Caco-2 (cell line): Measurements from ENCODE around the gene FCAR. TPM values are rescaled to one million over a fixed set of nuclear protein-coding genes. Genes with fewer than 3 reads are reported as not detected.
"Not testable (repeated sequence)": the region's sequence is repeated elsewhere in the genome, so short reads cannot be mapped to it uniquely, and the experiment has no call there.

ENCODE experiments used
- BruUV-seq: library from RNA; stranded (reverse); fragments of 400-500 nt; replicated peaks from 2 replicates; lab custom pipeline; 2021; lab: Mats Ljungman, UMichigan
- CTCF ChIA-PET: fragments of 300-600 bp; sonication (Branson Sonifier 250); formaldehyde crosslinking; loops from one replicate; lab custom pipeline; 2022; ENCODE audit warnings: antibody characterized with exemption; lab: Charles Lee
- POLR2A ChIA-PET: fragments of 300-600 bp; sonication (Branson Sonifier 250); formaldehyde crosslinking; loops from one replicate; lab custom pipeline; 2022; ENCODE audit warnings: antibody characterized with exemption; lab: Charles Lee
- DNase-seq, 2 experiments: peaks; one replicate each; pipeline versions ENCODE4 v3.0.0 to v3.0.0-alpha.2; 2020 to 2022
- H3K27me3 ChIP-seq: replicated peaks from 2 replicates; pipeline ENCODE4 v1.6.0; 2011; ENCODE audit warnings: low read length; ENCODE audit not compliant: control insufficient read depth, insufficient read depth
- H3K36me3 ChIP-seq: 2 replicates; pipeline ENCODE4 v1.5.1; 2011; ENCODE audit warnings: low read length; ENCODE audit not compliant: control insufficient read depth, insufficient read depth
- H3K4me1 ChIP-seq: fragments of 250-450 bp; sonication (Bioruptor Pico); 2 replicates; pipeline ENCODE4 v1.5.1; 2020; ENCODE audit warnings: mild to moderate bottlenecking
- H3K4me3 ChIP-seq: 2 replicates; pipeline ENCODE4 v1.5.1; 2011; ENCODE audit warnings: low read depth, mild to moderate bottlenecking, control low read depth, low read length
- H3K9me3 ChIP-seq: fragments of 250-450 bp; sonication (Bioruptor Pico); 2 replicates; pipeline ENCODE4 v1.5.1; 2020; ENCODE audit warnings: mild to moderate bottlenecking, moderate library complexity
- H3K27ac Mint-ChIP-seq: one replicate; pipeline ENCODE4 v1.8.0; 2022; ENCODE audit warnings: mixed read lengths; ENCODE audit not compliant: unreplicated experiment
- H3K27me3 Mint-ChIP-seq: one replicate; pipeline ENCODE4 v1.8.0; 2022; ENCODE audit warnings: mixed read lengths; ENCODE audit not compliant: insufficient read depth, unreplicated experiment
- H3K36me3 Mint-ChIP-seq: one replicate; pipeline ENCODE4 v1.8.0; 2022; ENCODE audit warnings: mild to moderate bottlenecking, mixed read lengths; ENCODE audit not compliant: insufficient read depth, unreplicated experiment
- H3K4me1 Mint-ChIP-seq: one replicate; pipeline ENCODE4 v1.8.0; 2022; ENCODE audit warnings: low read depth, mixed read lengths; ENCODE audit not compliant: unreplicated experiment
- H3K4me3 Mint-ChIP-seq: one replicate; pipeline ENCODE4 v1.8.0; 2022; ENCODE audit warnings: mild to moderate bottlenecking, moderate library complexity, mixed read lengths; ENCODE audit not compliant: unreplicated experiment
- H3K9me3 Mint-ChIP-seq: one replicate; pipeline ENCODE4 v1.8.0; 2022; ENCODE audit warnings: mixed read lengths; ENCODE audit not compliant: unreplicated experiment
- CTCF ChIP-seq, 2 experiments: fragments of 200-600 bp in 1 of 2; IDR thresholded peaks; 1 replicate in 1 of 2; 2 replicates in 1 of 2; pipeline versions ENCODE4 v1.5.1 to v1.8.0; 2011 to 2022; ENCODE audit warnings: antibody characterized with exemption in 1 of 2, control low read depth in 1 of 2, inconsistent platforms in 1 of 2, low read depth in 1 of 2, low read length in 1 of 2, mild to moderate bottlenecking in 1 of 2, moderate library complexity in 1 of 2; ENCODE audit not compliant: insufficient read depth in 1 of 2, severe bottlenecking in 1 of 2, unreplicated experiment in 1 of 2
- intact Hi-C: fragments of 100-400 bp; cut with micrococcal nuclease; formaldehyde crosslinking; loops from one replicate; pipeline ENCODE4 v1.10.0; 2022; ENCODE audit not compliant: unreplicated experiment
- total RNA-seq: library from RNA; stranded (reverse); gene quantifications from 2 replicates; pipeline ENCODE4 v1.2.3, GENCODE V29; 2022

Gene FCAR
- total RNA-seq, 1 experiment from 2014 or later = not detected

- intact Hi-C loops = loop anchor here (1.0 to 10.0 kb wide), 2 partner anchors 39 to 265 kb away; no protein-coding TSS in a partner anchor
These were observed 45.9 kb downstream of the FCAR start for GRCh38 chr19:54919646-54920563.

GRCh38 chr19:54921082-54921481 lies 47.0 kb downstream of the FCAR start:
- CTCF ChIA-PET = no interaction called here
- Mint-ChIP-seq H3K4me1 (no peaks in the 10 kb centered on the region), H3K27ac (no peak overlapping the region), H3K9me3 (no peaks in the 10 kb centered on the region), H3K27me3 (no peaks in the 10 kb centered on the region), H3K36me3 (no peaks in the 10 kb centered on the region), H3K4me3 (no peak overlapping the region)
- POLR2A ChIA-PET = no interaction called here
- no peaks in the 10 kb centered on the region for H3K27me3 ChIP-seq
- no TSS peak for BruUV-seq
- no peaks in the 10 kb centered on the region for H3K4me1 ChIP-seq
- TF ChIP-seq CTCF (IDR thresholded peaks at IDR 0.05; ENCODE audit: insufficient read depth in 1 of 2, low read depth in 1 of 2, low read length in 1 of 2, severe bottlenecking in 1 of 2, unreplicated experiment in 1 of 2) = no peak
- no peaks in the 10 kb centered on the region for H3K9me3 ChIP-seq
- intact Hi-C loops = loop anchor here (10.0 kb wide), 1 partner anchor 266 kb away; no protein-coding TSS in a partner anchor
- H3K4me3 ChIP-seq = no peak overlapping the region
- no peak for DNase-seq
- no peaks in the 10 kb centered on the region for H3K36me3 ChIP-seq

More at GRCh38 chr19:54919646-54920563, 45.9 kb downstream of the FCAR start:
- H3K4me1 ChIP-seq, H3K4me1 Mint-ChIP-seq, H3K27me3 ChIP-seq, H3K4me3 Mint-ChIP-seq, H3K36me3 Mint-ChIP-seq, H3K27me3 Mint-ChIP-seq, H3K27ac Mint-ChIP-seq, H3K9me3 Mint-ChIP-seq, H3K36me3 ChIP-seq, BruUV-seq, POLR2A ChIA-PET, H3K9me3 ChIP-seq, H3K4me3 ChIP-seq: not testable (repeated sequence)
- CTCF ChIA-PET = interaction anchor here (0.8 kb wide), 1 partner anchor 38 kb away, joined by 3 read pairs; no protein-coding TSS in a partner anchor
- peak; percentile 14 to 51 for TF ChIP-seq CTCF (IDR thresholded peaks at IDR 0.05; ENCODE audit: insufficient read depth in 1 of 2, low read depth in 1 of 2, low read length in 1 of 2, severe bottlenecking in 1 of 2, unreplicated experiment in 1 of 2)
- DNase-seq = peak; percentile 48 to 57

- Histone ChIP-seq H3K9me3 (peaks cover 10% of the 10 kb centered on the region), H3K4me3 (no peak overlapping the region), H3K27me3 (no peaks in the 10 kb centered on the region), H3K4me1 (no peaks in the 10 kb centered on the region), H3K36me3 (no peaks in the 10 kb centered on the region)
- no peak for TF ChIP-seq CTCF (IDR thresholded peaks at IDR 0.05; ENCODE audit: insufficient read depth in 1 of 2, low read depth in 1 of 2, low read length in 1 of 2, severe bottlenecking in 1 of 2, unreplicated experiment in 1 of 2)
- Mint-ChIP-seq H3K27me3 (no peaks in the 10 kb centered on the region), H3K4me3 (no peak overlapping the region), H3K27ac (no peak overlapping the region), H3K9me3 (peaks cover 5% of the 10 kb centered on the region), H3K36me3 (no peaks in the 10 kb centered on the region), H3K4me1 (no peaks in the 10 kb centered on the region)
- CTCF ChIA-PET = no interaction called here
- no peak for DNase-seq
- no TSS peak for BruUV-seq
- POLR2A ChIA-PET = interaction anchor here (1.0 kb wide), 1 partner anchor 42 kb away, joined by 3 read pairs; no protein-coding TSS in a partner anchor
- intact Hi-C loops = loop anchor here (10.0 kb wide), 1 partner anchor 268 kb away; no protein-coding TSS in a partner anchor
These were observed 49.2 kb downstream of the FCAR start for GRCh38 chr19:54923276-54923675.
